ENCODE measurements around the gene ZGPAT.

DNA sequence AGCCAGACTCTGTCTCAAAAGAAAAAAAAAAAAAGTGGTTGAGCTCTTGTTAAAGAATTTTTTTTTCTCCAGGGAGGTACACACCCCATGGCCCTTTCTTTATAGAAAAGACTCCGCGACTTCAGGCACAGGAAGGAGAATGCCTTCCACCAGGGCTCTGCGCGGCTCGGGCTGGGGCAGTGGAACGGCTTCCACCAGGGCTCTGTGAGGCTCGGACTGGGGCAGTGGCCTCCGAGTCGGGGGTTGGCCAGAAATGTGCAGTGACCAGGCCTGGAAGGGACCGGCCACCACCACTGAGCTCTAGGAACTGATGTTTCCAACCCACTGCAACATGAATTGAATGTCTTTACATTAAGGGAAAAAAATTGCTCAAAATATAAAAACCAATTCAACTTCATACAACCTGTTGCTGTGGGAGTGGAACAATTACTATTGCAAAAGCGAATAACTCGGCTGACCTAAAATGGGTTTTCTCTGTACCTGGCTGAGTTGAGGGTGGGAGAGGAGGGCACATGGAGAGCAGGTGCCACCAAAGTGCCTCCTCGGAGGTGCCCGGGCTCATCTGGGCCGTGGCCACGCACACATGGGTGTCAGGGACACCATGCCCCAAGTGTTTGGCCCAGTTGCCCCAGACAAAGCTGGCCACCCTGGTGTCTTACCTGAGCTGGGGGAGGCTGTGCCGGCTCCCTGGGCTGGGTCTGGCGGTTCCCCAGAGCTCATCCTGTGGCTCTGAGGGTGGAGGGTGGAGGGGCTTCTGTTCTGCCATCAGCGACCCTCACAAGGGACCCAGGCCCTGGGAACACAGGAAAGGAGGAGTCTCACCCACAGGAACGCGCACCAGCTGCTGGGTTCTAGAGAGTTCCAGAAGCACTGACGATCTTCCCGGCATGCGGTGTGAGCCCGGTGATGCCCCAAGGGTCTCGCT, 61.0 kb downstream of the ZGPAT start:
- TF ChIP-seq EZH2phosphoT487 (IDR thresholded peaks at IDR 0.05; ENCODE audit: borderline replicate concordance, low read length) (no peak), CTCF (conservative IDR thresholded peaks at IDR 0.05; ENCODE audit: low read depth, low read length) (no peak)
